HG02840 (cell line): Measurements from ENCODE around the gene SPTBN1.

Experiments
- ATAC-seq: cut with Tn5 transposase; IDR thresholded peaks from one replicate; pipeline ENCODE4 v1.9.1; 2021; ENCODE audit warnings: mild to moderate bottlenecking, moderate library complexity, moderate number of reproducible peaks; ENCODE audit not compliant: unreplicated experiment, low FRiP score

Gene SPTBN1

DNA sequence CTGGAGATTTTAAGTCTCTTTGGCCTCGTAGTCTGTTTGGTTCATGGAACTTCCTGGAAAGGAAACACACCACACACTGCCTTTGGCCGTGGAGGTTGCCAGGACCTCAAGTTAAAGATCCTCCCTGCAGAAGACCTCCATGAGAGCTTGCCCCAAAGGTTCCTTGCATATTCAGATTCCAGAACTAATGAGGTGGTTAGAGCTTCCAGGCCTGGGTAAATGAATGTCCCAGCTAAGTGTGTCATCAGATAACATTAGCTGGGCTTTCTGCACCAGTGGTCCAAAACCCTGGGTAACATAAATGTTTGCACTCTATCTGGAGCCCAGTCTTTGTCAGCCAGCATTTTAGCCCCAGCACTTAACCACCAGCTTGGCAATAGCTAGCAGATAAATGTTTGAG is 145.2 kb downstream of the SPTBN1 start:
- ATAC-seq: no peak

- no peak for ATAC-seq
These were observed 146.7 kb downstream of the SPTBN1 start for GRCh38 chr2:54602736-54603322.

DNA sequence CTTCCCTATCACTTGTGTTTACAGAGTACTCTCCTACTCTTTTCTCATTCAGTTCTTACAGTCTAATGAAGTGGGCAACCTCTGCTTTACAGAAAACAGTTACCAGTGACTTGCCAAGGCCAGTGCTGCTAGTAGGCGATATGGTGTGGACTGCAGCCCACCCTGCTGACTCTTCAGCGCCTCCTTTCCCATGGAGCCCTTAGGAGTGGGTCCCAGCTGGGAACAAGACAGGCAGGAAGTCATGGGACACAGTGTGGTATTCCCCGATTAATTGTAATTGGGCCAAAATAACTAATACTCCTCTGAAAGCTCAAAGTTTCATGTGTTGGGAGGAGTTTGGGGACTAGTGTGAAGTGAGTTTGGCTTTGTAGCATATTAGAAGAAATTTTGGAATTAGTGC is 147.2 kb downstream of the SPTBN1 start:
- no peak for ATAC-seq

- no peak for ATAC-seq
These were observed 147.7 kb downstream of the SPTBN1 start for GRCh38 chr2:54603796-54604195.

GRCh38 chr2:54604871-54605270 is 148.7 kb downstream of the SPTBN1 start:
- ATAC-seq: no peak

DNA sequence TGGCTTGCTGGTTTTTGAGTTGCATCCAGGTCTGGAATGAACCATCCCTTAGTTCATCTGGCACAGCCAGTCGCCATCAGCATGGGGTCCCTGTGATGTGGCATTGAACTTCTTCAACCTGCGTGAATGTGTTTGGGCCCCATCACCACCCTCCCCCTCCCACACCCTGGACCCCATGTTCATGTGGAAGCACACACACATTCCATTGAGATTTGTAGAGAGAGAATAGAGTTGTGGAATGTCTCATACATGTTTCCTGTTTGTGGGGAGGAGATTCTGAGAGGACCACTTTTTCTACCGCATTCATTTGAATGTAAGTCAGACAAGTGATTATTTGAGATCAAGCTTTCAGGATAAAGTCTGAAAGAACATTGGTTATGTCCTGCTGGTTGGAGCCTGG is 149.7 kb downstream of the SPTBN1 start:
- ATAC-seq: no peak

- ATAC-seq: no peak
These were observed 150.3 kb downstream of the SPTBN1 start for GRCh38 chr2:54606393-54606958.

DNA sequence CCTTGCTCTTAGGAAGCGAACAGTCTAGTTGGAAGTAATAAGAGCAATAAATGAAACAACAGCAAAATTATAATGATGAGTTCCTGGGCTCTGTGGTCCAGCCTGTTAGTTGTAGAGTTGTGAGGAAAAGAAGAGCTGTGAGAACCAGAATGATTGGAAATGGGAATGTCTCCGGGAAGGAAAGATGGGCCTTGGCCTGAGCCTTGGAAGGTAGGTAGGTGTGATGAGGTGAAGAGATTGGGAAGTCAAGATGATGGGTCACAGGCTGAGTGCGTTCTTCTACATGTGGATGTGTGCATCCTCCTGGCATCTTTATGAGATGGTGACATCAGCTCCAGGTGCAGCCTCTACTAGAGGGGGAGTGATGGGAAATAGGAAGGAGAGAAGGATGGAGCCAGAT is 152.1 kb downstream of the SPTBN1 start:
- ATAC-seq: no peak

- ATAC-seq: no peak
These were observed 153.1 kb downstream of the SPTBN1 start for GRCh38 chr2:54609241-54609640.

GRCh38 chr2:54609647-54610046 is 153.5 kb downstream of the SPTBN1 start:
- ATAC-seq: no peak

GRCh38 chr2:54610700-54611099 is 154.6 kb downstream of the SPTBN1 start:
- no peak for ATAC-seq

GRCh38 chr2:54611830-54612545 is 155.9 kb downstream of the SPTBN1 start:
- no peak for ATAC-seq

- ATAC-seq: no peak
These were observed 157.3 kb downstream of the SPTBN1 start for GRCh38 chr2:54613386-54613785.

DNA sequence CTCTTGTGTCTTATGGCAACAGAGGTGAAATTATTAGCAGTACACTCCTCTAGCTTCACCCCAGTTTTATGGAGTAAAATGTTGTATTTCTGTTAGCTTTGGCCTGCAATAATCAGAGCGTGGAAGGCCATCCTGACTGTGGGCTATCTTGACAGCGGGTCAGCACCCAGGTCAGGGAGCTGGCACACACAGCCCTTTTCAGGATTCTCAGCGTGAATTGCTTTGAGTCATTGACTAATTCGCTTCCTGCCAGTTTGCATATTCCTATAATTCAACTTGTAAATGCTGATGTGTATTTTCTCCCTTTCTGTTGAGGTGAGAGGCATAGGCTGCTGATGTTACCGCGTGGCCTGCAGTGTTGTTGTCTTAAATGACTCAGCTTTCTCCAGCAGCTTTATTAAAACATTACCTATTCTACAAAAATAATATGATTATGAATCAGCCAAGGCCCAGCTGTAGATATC is 157.7 kb downstream of the SPTBN1 start:
- ATAC-seq: peak; percentile 60

- ATAC-seq: no peak
These were observed 158.7 kb downstream of the SPTBN1 start for GRCh38 chr2:54614819-54615218.

GRCh38 chr2:54615832-54616534 is 159.9 kb downstream of the SPTBN1 start:
- no peak for ATAC-seq

DNA sequence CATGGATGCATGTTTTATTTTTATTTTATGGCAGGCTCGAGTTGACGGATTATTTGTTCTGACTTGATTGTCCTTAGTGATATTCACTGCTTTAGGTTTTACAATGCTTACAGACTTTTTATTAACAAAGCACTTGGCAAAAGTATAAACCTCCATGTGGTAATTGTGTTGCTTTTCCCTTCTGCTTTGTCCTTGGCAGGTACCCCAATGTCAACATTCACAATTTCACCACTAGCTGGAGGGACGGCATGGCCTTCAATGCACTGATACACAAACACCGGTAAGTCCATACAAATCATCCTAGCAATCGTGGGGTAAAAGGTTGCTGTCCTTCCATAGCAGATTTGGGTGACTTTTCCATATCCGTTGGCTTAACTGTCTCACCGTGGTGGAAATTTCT is 161.3 kb downstream of the SPTBN1 start:
- ATAC-seq: no peak

DNA sequence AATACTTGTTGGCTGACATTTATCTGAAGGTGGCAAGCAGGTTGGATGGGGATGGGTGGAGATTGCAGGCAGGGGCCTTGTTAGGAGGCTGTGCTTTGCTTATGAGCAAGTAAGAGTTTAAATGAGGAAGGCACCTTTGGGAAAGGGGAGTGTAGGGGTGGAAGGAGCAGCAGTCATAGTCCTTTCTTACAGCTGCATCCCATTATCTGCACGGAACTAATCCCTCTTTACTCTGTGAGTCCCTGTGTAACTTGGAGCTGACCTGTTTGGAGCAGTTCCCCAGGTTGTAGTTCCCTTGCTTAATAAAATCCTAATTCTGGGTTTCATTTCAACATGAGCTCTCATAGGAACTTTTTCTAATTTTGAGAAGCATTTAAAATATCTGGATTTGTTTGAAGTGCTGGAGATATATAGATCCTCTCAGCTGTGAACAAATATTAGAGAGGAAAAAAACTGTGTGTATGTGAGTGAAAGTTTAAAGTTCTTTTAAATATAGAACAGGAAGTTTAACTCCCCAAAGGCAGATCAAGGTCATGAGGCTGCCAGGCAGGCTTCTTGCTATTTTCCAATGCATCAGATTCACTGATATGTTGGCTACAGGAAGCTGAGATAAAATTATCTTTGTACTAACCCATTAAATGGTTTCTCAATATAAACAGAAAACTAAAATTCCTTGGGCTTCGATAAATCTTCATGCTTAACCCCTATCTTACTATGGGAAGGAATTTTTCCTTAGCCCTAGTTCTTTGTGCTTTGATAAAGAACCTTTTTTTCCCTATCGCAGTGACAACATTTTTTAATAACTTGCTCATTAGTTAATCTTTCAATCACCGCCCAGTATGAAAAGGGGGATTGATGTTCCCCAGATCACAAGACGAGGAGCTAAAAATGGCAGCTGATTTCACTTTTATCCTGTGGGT is 162.8 kb downstream of the SPTBN1 start:
- no peak for ATAC-seq

- no peak for ATAC-seq
These were observed 163.6 kb downstream of the SPTBN1 start for GRCh38 chr2:54619660-54620231.

DNA sequence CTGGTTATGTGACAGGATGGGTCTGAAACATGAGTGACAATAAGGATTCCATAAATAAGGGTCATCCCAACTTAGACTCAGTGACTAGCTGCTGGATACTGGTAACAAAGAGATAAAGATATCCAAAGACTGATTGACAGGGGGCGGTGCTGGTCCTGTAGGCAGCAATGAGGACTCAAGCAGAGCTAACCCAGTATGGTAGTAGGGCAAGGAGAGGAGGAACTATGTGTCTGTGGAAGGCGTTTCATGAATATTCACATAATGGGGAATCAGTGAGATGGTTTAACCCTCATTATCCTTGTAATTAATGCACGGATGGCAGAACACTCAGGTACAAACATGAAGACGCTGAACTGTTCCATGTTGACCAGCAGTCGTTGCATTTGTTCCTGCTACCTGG is 164.8 kb downstream of the SPTBN1 start:
- ATAC-seq: no peak
